ENCODE results near the gene KPNA4. TPM values are rescaled to one million over a fixed set of nuclear protein-coding genes. Genes with fewer than 3 reads are reported as not detected.
A peak's percentile ranks its signal among the peaks of the same experiment; 100 is the strongest.
"Not testable (repeated sequence)": the region's sequence is repeated elsewhere in the genome, so short reads cannot be mapped to it uniquely, and the experiment has no call there.

KPNA4 gene
- total RNA-seq, 1 donor from 2014 or later, result 24.8 TPM

DNA sequence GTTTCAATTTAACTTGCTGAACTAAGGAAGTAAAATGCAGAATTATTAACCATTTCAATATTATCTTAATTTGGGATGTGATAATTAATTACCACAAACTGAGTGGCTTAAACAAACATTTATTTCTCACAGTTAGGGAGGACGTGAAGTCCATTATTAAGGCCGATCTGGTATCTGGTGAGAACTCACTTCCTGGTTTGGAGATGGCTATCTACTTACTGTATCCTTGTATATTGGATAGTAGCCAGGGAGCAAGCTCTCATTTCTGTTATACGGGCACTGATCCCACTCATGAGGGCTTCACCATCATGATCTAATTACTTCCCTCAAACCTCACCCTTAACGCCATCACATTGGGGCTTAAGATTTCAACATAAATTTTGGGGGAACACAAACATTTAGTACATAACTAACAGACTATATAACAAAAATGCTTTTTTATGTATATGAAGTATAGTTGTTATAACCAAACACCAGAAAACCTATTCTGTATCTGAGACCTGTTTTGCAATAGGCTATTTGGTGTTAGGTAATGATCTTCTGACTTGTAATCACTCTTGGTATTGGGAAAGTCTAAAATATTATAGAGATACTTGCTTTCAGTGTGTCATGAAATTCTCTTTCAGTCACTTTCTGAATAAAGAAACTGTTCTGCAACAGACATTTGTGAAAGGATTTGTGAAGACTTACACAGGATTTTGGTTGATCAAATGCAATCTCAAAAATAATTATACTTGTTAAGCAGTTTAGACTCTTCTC, 4.7 kb upstream of the KPNA4 start:
- DNase-seq, result no peak

DNA sequence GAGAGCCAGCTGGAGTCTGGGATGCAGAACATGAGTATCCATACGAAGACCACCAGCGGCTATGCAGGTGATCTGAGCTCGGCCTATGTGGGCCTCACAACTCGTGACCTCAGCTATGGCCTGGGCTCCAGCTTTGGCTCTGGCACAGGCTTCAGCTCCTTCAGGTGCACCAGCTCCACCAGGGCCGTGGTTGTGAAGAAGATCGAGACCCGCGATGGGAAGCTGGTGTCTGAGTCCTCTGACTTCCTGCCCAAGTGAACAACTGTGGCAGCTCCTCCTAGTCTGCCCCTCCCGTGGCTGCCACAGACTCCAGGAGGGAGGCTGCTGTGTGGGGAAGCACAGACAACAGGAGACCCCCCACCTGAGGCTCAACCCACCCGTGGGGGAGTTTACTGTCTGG, 3.6 kb upstream of the KPNA4 start:
- DNase-seq, result no peak

GRCh38 chr3:160567774-160568173, 2.4 kb upstream of the KPNA4 start:
- DNase-seq, result no peak

GRCh38 chr3:160566499-160566898, 1.1 kb upstream of the KPNA4 start:
- DNase-seq, result peak; percentile 37

- peak; percentile 55 for DNase-seq
Measured at GRCh38 chr3:160564949-160565441, 376 bp downstream of the KPNA4 start.

- no peak for DNase-seq
Measured at GRCh38 chr3:160564258-160564911, 986 bp downstream of the KPNA4 start.

DNA sequence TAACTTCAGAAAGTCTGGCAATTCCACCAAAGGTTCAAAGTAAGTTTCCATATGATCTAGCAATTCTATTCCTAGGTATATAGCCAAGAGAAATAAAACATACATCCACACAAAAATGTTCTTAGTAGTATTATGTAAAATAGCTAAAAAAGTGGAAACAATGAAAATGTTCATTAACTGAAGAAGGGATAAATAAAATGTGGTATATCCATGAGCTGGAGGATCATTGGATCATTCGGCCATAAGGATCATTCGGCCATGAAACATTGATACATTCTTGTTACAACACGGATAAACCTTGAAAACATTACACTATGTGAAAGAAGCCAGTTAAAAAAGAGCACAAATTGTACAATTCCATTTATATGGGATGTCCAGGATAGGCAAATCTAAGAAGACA, 2.4 kb downstream of the KPNA4 start:
- DNase-seq, result no peak

DNA sequence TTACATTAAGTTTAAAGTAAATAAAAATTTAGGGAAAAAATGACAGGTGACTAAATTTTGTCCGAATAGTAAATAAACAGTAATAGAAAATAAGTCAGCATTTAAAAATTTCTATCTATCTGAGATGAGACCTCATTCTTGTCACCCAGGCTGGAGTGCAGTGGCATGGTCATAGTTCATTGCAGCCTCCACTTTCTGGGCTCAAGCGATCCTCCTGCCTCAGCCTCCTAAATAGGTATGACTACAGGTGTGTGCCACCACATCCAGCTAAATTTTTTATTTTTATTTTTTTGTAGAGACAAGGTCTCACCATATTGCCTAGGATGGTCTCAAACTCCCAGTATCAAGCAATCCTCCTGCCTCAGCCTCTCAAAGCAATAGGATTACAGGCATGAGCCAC, 7.8 kb downstream of the KPNA4 start:
- no peak for DNase-seq

DNA sequence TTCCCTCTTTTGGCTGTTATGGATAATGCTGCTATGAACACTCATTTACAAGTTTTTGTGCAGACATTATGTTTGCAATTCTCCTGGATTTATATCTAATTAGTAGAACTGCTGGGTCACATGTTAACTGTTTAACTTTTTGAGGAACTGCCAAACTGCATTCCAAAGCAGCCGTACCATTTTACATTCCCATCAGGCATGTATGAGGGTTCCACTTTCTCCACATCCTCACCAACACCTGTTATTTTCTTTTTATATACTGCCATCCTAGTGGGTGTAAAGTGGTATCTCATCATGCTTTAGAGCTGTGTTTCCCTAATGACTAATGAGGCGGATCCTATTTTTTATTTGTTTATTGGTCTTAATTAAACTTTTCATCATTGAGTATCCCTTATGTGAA, 9.2 kb downstream of the KPNA4 start:
- DNase-seq, result no peak

DNA sequence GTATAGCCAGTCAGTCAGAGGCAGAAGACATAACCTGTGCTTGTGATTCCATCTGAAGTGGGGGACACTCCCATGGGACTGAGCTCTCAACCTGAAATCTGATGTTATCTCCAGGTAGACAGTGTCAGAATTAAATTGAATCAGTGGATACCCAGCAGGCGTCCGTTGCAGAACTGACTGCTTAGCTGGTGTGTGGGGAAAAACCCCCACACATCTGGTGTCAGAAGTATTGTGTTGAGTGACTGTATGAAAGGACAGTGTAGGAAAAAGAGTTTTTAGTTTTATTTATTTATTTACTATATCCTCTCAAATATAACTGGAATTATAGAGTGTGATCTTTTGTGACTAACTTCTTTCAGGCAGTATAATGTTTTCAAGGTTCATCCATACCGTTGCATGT, 10.4 kb downstream of the KPNA4 start:
- DNase-seq, result no peak

- DNase-seq, result no peak
Measured at GRCh38 chr3:160553827-160554226, 11.5 kb downstream of the KPNA4 start.

GRCh38 chr3:160546727-160547126, 18.6 kb downstream of the KPNA4 start:
- DNase-seq, result no peak

DNA sequence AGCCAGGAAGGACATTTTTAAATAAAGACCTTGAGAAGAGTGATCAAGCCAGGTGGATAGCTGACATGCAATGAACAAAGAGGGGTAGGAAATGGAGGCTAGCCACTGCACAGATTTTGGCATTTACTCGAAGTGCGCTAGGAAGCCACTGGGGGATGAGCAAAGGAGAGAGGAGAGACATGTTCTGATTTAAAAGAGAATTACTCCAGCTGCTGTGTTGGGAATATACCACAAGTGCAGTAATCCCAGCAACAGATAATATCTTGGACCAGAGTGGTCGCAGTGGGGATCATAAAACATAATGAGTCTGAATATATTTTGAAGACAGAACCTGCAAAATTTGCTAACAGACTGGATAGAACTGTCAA, 19.9 kb downstream of the KPNA4 start:
- no peak for DNase-seq

- DNase-seq, result no peak
Measured at GRCh38 chr3:160544844-160545503, 20.4 kb downstream of the KPNA4 start.

DNA sequence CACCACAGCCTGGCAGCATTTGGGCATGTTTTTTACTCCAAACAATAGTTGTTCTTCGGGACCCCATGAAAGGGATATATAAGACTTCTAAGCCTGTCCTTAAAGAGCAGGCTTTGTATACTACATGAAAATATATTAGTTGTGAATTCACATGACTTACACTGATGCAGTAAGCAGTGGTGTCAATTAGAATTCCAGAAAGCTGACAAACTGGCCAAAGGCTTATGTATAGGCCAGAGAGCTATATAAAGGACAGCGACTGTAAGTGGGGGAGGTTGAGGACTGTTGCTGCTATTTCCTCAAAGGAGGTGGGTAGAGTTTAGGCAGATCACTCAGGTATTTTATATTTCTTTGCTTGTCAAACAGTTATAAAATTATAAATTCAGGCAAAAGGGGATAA, 24.8 kb downstream of the KPNA4 start:
- DNase-seq, result no peak

- DNase-seq, result no peak
Measured at GRCh38 chr3:160538895-160539294, 26.5 kb downstream of the KPNA4 start.

GRCh38 chr3:160537729-160538128, 27.6 kb downstream of the KPNA4 start:
- DNase-seq, result no peak

DNA sequence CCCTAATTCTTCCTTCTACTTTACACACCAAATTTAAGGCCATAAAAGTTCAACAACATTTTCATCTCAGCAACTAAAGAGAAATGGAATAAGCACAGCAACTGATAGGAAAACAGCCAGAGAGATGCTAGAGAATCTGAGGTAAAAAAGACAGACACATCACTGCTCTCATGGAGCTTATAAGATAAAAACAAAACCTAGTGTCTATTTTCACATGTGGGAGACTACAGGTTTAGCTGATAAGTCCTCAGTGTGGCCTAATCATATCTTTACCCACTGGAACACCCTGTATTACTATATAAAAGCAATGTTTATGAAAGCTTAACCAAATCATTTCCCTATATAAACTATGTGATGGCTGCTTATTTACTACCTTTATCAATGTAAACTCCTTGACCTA, 33.0 kb downstream of the KPNA4 start:
- DNase-seq, result no peak

DNA sequence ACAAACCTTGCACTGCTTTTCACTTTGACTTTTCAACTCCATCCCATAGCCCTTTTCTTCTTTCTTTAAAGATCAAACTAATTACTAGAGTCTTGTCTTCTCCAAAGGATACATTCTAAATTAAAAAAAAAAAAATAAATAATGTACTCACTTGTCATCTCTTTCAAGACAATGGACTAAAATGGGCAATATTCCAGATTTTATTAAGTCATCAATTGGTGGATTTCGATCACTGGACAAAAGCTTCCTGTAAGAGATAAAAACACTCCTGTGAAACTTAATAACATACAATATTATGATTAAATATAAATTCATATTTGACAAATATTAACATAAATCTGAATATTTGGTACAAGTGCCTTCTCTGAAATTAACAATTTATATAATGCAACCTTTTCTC, 34.1 kb downstream of the KPNA4 start:
- no peak for DNase-seq

GRCh38 chr3:160516391-160516790, 49.0 kb downstream of the KPNA4 start:
- DNase-seq, result not testable (repeated sequence)

DNA sequence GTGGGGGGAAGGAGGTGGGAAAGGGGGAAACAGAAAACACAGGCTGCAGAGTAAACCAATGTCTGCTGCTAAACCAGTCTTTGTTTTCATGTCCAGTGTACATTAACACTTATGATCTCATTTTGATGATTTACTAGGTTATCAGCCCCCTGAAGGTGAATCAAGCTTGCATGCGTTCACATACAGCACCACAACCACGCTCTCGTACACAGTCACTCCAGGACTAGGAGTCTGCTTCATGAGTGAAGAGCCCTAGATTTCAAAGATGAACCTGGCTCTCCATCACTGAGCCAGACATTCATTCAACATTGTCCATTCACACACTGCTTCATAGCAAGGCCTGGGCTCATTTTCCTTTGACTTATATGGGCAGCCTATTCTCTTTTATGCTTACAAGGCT, 64.0 kb downstream of the KPNA4 start:
- DNase-seq, result no peak

DNA sequence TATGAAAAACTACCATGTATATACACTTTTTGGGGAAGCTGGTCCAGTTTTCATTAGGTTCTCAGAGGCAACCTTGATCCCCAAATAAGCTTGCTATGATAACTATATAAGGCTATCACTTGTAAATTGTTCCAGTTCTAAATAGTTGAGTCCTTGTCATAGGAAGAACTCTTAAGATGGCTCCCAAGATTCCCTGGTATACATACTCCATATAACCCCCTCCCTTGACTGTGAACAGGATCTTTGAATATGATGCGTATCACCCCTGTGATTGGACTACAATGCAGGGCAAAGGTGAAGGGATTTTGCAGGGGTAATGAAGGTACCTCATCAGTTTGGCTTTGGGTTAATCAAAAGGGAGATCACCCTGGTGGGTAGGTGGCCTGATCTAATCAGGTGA, 67.2 kb downstream of the KPNA4 start:
- no peak for DNase-seq

GRCh38 chr3:160490166-160490565, 75.2 kb downstream of the KPNA4 start:
- no peak for DNase-seq

GRCh38 chr3:160486459-160486869, 78.9 kb downstream of the KPNA4 start:
- DNase-seq, result no peak

Data from skin of body (tissue), 2 donors.